Fibroblast of gingiva (primary cell): ENCODE data around the gene RNASEH1.
"Not testable (repeated sequence)": the region's sequence is repeated elsewhere in the genome, so short reads cannot be mapped to it uniquely, and the experiment has no call there.

Experiments
- DNase-seq: peaks from one replicate; pipeline ENCODE4 v3.0.0-alpha.2; 2011; ENCODE audit warnings: low read depth

The RNASEH1 gene

DNA sequence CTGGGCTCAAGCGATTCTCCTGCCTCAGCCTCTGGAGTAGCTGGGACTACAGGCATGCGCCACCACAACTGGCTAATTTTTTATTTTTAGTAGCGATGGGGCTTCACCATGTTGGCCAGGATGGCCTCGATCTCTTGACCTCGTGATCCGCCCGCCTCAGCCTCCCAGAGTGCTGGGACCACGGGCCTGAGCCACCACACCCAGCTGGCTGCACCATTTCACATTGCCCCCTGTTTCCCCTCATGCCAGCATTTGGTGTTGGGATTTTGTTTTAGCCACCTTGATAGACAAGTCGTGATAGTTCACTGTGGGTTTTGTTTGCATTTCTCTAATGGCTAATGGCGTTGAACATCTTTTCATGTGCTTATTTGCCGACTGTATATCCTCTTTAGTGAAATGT is 31.0 kb upstream of the RNASEH1 start:
- no peak for DNase-seq

DNA sequence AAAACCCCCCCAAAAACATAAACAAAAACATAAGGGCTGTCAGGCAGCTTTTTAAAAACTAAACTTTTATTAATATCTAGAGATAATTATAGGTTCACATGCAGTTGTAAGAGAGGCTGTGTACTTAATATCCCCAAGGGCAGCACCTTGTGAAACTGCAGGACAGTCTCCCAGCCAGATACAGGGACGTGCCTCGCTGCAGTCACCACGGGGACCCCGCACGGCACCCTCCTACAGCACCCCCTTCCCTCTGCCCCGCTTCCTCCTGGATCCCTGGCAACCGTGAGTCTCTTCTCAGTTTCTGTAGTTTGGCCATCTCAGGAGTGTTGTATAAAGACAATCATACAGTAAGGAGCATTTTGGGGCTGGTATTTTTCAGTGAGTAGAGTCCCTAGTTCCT is 30.0 kb upstream of the RNASEH1 start:
- no peak for DNase-seq

DNA sequence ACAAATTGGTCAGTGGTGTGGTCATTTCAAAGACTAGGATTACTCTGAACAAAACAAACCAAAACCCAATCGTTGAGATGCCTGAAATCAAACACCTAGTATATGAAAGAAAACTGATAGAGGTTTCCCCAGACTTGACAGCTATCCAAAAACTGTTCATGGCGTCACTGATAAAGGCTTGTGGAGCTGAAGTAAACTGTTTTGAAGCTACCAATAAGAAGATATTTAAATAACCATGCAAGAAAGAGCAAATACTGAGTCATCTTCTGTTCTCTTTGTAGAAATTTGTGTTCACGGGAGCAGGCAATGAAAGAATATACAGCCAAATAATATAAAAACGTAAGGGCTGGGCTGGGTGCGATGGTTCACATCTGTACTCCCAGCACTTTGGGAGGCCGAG is 29.3 kb upstream of the RNASEH1 start:
- DNase-seq: no peak

DNA sequence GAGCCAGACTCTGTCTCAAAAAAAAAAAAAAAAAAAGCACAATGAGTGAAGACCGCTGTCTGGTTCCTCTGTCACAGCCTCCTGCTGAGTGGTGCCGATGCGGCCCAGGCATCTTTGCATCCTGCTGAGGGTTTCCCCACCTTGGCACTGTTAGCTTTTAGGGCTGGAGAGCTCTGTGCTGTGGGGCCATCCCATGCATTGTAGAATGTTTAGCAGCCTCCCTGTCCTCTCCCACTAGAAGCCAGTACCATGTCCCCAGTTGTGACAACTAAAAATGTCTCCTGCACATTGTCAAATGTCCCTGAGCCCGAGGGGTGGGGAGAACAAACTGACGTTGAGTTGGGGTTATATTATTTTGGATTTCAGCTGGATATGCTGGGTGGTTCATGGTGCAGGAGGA is 28.9 kb upstream of the RNASEH1 start:
- DNase-seq: no peak

DNA sequence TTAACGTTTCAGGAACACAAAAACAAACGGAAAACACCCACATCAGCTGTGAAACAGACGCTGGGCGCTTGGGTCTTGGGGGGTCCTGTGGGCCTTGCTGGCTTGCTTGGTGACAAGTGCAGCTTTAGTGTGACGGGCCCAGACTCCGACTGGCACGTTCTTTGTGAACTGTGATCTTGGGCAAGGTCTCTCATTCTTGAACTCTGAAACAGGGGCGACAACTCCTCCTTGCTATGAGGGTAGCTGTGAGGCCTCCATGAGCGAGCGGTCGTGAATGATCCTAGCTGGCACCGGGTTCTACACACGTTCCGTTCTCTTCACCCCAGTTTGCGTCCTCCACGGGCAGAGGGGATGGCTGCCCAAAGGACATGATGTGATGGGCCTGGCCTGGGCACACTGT is 28.1 kb upstream of the RNASEH1 start:
- DNase-seq: no peak

DNA sequence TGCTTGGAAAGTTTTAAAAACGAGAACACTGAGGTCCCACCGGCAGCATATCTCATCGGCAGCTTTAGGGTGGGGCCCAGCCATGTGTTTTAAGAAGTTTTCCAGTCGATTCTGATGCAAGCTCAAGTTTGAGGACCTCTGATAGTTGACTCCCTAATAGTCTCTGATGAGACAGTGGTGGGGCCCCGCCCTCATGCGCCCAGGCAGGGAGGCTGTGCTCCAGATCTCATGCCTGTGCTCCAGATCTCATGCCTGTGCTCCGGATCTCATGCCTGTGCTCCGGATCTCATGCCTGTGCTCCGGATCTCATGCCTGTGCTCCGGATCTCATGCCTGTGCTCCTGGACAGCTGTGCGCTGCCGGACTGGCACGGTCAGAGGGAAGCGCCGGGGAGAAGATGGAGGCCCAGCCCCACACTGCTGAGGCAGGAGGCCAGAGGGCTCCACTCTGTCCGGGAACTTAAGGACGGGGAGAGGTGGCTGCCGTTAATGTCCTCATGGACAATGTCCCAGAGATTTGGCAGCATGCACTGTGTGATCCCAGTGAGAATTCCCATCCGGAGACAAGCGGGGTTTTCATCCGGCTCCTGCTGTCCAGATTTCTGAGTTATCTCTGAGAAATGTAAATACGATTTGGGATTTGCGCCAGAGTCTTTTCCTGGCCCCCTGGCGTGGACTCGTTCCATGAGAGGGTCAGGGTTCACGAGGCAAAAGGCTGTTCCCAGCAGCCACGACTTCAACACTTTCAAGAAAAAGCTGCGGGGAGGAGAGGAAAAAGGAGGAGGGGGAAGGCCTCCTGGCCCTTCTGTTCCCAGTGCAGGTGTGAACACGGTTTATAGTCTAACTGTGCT is 27.4 kb upstream of the RNASEH1 start:
- peak; percentile 7 for DNase-seq

DNA sequence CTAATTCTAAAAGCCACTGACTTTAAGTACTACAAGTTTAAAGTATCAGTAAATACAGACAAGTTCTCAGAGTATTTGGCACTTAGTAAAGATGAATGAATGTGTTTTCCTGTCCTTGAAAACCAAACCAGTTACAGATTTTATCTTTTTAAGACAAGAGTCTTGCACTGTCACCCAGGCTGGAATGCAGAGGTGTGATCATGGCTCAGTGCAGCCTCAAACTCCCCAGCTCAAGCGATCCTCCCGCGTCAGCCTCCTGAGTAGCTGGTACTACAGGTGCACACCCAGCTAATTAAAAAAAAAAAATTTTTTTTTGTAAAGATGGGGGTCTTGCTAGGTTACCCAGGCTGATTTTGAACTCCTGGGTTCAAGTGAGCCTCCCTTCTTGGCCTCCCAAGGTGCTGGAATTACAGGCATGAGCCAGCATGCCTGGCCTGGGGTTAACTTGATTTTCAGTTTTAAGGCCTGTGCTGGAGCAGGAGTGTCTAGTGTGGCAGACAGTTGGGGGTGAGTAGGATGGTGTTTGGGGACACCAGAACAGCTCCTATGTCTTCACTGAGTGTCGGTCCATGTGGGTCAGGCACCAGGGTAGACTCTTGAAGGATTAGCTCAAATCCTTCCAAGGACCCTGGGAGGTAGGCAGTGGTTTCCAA is 26.6 kb upstream of the RNASEH1 start:
- DNase-seq: no peak

DNA sequence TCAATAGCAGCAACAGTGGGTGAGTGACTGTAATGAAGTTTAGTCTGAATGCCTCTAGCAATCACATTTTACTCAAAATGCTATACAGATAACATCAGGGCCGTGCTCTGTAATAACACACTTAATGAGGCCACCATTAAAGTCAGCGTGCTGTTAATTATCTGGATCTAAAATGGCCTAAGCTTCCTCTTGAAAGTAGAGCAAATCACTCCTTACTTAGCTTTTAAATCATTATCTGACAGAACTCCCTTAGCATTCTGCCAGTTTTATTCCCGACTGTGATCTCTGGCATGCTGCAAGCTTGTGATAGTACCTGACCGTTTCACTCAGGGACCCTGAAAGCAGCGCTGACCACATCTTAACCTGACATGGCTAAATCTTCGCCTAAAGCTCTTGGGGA is 25.9 kb upstream of the RNASEH1 start:
- no peak for DNase-seq

DNA sequence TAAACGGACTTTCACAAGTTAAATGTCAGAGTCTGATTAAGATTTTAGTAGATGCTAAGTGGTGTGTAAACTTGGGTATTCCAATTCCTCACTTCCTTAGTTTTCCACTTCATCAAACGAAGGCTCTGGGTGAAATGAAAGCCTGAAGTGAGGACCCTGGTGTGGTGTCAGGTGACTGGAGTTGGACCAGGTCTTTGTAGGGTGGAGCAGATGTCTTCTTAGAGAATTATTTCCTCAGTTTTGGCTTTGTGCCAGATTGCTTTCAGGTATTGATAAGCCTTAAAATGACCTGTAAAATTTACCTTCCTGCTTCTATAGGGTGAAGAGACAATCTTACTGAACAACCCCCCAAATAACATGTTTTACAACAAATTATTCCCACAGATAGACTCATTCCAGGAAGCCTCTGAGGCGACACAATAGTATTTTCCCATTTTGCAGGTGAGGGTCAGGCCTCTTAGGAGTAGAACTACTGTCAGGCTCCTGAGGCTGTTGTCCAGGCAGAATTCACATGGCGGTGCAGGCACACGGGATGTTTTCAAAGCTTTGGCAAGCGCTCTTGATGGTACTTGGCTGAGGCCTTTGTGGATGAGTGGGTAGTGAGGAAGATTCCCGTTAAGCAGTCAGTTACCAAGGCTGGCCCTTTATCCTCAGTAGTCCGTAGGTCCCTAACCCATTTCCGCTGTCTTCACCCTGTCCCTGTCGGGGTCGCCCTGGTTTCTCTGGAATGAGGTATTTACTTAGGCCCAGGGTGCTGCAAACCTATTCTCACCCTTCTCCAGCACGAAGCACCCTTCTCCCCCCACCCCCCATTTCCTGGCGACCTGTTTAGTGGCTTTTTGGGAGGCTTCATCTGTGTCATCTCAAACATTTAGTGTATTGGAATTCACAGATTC is 23.5 kb upstream of the RNASEH1 start:
- DNase-seq: no peak

DNA sequence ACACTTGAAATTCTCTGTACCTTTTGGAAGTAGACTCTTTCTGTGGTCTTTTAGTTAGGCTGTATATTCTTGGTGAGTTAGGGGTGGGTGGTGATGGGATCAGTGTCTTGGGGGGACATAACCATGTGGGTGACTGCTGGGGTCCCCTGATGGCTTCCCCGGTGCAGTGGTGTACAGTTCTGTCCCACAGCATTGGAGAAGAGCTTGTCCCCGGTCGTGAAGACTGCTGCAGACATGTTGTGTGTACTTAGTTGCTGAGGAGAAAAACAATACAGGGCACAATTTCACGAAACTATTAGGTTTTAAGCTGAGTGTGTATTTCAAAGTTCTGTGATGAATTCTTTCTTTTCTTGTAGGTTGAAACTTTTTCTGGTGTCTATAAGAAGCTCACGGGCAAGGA is 22.3 kb upstream of the RNASEH1 start:
- no peak for DNase-seq

DNA sequence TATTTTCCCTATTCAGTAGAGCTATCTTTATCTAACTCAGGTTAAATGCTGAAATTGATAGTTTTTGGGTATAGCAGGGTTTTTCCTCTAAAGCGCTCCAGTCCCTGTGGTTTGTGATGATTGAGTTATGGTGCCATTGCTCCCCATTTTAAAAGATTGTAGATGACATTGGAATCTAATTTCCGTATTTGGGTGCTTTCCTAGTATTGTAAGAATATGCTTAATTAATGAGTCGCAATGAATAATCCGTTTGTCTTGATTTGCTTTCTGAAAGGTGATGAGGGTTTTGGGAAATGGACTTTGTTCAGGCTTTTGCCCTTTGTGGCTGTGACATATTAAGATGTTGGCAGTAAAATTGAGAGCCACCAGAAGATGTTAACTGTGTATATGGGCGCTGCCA is 20.9 kb upstream of the RNASEH1 start:
- no peak for DNase-seq

DNA sequence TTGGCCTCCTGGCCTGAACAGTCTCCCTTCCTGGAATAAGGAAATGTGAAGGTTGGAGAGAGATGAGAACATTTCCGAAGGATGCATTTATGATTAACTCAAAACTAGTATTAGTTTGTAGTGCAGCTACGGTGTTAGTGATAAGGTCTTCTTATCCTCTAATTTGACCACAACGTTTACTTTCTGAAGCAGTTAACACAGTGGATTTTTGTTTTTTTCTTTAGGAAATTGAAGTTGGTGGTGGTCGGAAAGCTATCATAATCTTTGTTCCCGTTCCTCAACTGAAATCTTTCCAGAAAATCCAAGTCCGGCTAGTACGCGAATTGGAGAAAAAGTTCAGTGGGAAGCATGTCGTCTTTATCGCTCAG is 18.1 kb upstream of the RNASEH1 start:
- DNase-seq: not testable (repeated sequence)

DNA sequence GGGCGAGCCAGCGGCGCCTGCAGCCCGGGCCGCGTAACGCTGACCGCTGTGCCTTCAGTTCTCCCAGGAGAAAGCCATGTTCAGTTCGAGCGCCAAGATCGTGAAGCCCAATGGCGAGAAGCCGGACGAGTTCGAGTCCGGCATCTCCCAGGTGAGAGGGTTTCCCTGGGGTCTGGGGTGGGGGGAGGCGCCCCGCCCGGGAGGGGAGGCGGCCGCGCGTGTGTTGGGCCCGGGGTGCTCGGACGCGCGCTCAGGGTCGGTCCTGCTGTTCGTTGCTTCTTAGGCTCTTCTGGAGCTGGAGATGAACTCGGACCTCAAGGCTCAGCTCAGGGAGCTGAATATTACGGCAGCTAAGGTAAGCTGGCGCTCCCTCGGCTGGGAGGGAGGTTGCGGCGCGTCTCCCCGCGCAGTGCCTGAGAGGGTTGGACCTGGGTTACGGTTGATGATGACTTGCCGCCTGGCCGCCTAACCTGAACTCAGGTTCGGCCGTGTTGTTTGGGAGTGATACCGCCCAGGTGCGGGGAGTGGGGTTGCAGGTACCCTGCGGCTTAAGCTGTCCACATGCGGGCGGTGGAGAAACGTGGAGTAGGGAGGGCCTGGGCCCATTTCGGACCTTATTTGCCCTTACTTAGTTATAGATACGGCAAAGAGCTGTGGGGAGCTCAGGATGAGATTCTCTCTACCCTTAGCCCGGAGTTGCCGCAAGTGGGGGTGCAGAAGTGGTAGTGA is 17.6 kb upstream of the RNASEH1 start:
- DNase-seq: no peak

DNA sequence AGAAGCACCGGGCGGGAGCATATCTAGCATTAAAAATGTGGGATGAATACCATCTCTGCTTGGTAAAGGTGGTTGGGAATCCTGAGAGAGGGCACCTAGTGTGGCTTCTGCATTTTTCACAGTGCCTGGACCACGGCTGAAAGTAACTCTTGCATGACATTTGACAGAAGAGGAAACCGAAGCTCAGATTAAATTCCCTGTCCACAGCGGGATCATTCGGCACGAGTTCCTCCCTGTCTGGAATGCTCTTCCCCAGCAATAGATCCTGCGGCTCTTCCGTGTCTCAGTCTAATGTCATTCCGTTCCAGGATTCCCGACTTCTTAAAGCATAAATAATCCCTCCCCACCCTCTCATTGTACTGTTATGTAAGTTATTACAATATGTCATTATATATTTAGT is 16.0 kb upstream of the RNASEH1 start:
- DNase-seq: no peak

DNA sequence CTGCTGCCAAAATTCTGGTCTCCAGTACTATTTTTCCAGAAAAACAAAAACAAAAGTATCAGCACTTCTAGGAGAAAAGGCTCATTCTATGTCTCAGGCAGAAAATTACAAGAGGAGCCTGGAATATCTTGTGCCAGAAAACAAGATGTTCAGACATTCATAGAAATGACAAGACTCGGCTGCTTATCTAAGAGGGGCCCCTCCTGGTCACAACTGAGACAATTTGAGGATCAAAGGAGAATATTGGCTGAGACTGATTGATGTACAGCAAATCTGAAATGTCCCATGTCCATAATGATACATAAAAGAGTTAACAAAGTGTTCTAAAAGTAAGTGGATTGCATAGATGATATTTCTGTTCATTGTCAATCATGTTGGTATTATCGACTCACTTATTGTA is 14.5 kb upstream of the RNASEH1 start:
- no peak for DNase-seq

DNA sequence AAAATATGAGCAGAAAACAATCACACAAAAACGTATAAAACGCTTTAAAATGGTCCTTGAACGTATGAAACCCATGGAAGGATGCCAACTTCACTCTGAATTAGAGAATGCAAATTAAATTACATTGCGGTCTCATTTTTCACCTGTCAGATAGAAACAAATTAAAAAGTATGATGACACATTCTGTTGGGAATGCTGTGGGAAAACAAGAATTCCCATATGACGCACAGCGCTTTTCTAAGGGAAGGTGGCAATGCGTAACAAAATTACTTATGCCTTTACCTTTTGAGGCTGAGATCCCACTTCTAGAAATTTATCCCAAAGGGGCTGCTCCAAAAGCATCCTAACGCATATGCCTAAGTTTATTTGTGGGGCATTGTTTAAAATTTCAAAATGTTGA is 13.2 kb upstream of the RNASEH1 start:
- no peak for DNase-seq

DNA sequence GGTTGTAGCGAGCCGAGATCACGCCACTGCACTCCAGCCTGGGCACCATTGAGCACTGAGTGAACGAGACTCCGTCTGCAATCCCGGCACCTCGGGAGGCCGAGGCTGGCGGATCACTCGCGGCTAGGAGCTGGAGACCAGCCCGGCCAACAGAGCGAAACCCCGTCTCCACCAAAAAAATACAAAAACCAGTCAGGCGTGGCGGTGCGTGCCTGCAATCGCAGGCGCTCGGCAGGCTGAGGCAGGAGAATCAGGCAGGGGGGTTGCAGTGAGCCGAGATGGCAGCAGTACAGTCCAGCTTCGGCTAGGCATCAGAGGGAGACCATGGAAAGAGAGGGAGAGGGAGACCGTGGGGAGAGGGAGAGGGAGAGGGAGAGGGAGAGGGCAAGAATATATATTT is 11.5 kb upstream of the RNASEH1 start:
- not testable (repeated sequence) for DNase-seq

DNA sequence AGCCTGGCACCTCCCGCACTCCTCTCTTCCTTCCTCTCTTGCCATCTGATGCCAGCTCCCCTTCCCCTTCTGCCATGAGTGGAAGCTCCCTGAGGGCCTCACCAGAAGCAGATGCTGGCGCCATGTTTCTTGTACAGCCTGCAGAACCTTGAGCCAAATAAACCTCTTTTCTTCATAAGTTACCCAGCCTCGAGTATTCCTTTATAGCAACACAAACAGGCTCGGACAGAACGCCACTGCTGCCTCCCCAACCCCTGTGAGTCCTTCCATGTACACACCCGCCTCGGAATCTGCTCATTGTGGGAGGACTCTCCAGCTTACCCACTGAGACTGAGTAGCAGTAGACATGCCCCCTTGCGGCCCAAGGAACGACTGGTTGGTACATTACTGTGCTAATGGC is 8.7 kb upstream of the RNASEH1 start:
- no peak for DNase-seq

DNA sequence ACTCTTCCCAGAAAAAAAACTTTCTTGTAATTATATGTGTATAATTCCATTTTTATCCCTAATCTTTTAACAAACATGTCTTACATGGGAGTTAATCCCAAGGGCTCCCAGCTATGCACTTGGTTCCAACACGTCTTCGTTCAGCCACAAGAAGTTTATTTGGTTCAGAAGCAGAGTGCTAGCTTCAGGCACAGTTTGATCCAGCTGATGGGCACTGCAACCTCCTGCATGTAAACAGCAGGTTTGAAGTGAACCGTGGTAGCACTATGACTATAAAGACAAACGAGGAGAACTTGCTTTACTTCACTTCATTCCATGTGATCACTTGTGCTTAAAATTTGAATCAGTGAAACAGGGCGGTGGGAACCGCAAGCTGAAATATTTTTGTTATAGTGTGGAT is 7.0 kb upstream of the RNASEH1 start:
- no peak for DNase-seq

DNA sequence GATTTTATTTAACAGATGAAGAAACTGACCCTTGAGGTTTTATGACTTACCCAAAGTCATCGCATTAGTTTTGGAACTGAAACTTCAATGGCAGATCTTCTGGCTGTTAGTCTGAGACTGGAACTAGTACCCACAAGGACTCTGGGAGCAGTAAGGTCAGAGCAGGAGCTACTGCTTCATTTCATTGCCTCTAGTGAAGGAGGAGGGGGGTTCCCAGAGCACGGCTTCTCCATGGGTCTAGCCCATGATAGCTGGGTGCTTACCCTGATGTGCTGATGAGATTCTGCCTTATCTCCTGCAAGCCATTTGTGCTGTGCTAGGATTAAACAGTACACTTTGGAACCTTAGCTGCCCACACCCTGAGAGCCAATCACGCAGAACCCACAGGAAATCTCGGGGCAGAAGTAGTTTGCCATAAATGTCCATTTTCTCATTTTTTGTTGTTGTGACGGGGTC is 5.4 kb upstream of the RNASEH1 start:
- no peak for DNase-seq

DNA sequence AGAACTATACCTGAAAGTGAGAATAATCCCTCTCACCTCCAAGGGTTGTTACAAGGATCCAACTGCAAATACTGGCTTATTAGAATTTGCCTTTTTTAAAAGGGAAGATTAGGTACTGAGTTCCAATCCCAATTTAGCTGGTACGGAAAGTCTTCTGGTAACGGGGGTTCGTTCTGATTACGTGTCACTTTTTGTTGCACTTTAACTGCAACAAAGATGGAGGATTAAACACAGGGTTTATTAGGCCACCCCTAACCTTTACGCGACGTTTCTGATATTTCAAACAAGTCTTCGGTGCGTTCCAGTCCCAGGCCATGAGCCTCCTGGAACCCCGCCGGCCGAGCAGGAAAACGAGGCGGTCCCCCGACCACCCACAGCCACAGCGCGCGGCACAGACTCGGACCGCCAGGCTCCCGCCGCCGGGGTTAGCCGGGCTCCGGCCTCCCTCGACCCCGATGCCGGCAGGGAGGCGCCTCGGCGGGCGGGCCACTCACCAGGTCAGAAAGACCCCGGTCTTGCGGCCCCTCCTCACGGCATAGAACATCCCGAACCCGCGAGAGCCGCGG is 411 bp downstream of the RNASEH1 start:
- no peak for DNase-seq

DNA sequence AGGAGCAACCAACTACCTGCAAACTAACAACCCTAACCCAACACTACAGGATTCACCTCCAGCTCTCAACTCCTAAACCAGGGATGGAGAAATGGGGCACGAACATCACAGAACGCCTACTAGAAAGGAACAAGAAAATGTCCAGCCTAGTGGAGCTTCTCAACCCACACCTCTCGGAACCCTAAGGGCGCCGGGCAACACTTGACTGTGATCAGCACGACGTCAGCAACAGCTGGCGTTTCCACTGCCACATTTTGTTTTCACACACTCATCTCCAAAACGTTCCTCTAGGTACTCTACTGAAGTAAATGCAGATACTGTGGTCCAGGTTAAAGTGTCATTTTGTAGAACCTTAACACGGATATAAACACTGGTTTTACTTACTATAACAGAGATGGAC is 4.2 kb downstream of the RNASEH1 start:
- no peak for DNase-seq
